ENCODE results near the gene MAMLD1. TPM values are rescaled to one million over a fixed set of nuclear protein-coding genes. Genes with fewer than 3 reads are reported as not detected.

Gene MAMLD1
- total and polyA plus RNA-seq, 7 donors: under 0.01 to 6.4 (median 1.2) TPM

GRCh38 chrX:150548684-150549083 is 185.6 kb downstream of the MAMLD1 start:
- Histone ChIP-seq H3K4me3 (no peak overlapping the region), H3K4me1 (peaks cover 0 to 19% (median 8%) of the 10 kb centered on the region in 4 donors), H3K27me3 (no peaks in the 10 kb centered on the region), H3K36me3 (no peaks in the 10 kb centered on the region), H3K27ac (no peak overlapping the region), H3K9me3 (no peaks in the 10 kb centered on the region)
- DNase-seq: no peak
- intact Hi-C loops (cut with DNase I): loop anchor here (5.0 kb wide), 1 partner anchor 41 kb away; no protein-coding TSS in a partner anchor
- WGBS, 2 donors: 86 to 90% methylated on average over 2 of the region's 2 CpGs
- TF ChIP-seq CTCF (IDR thresholded peaks at IDR 0.05): no peak
- no peak for TF ChIP-seq POLR2A (IDR thresholded peaks at IDR 0.05)
- no peak for TF ChIP-seq EP300 (IDR thresholded peaks at IDR 0.05)
- TF ChIP-seq POLR2AphosphoS5 (IDR thresholded peaks at IDR 0.05): no peak

GRCh38 chrX:150551963-150552362 is 188.8 kb downstream of the MAMLD1 start:
- Histone ChIP-seq H3K27me3 (no peaks in the 10 kb centered on the region), H3K9me3 (no peaks in the 10 kb centered on the region), H3K4me3 (no peak overlapping the region), H3K27ac (no peak overlapping the region), H3K36me3 (no peaks in the 10 kb centered on the region), H3K4me1 (peaks cover 0 to 10% (median 5%) of the 10 kb centered on the region in 4 donors)
- WGBS, 2 donors: 88 to 96% methylated on average over 3 of the region's 3 CpGs
- DNase-seq: no peak
- intact Hi-C loops (cut with DNase I): no loop called here
- TF ChIP-seq EP300 (IDR thresholded peaks at IDR 0.05) (no peak), POLR2AphosphoS5 (IDR thresholded peaks at IDR 0.05) (no peak), POLR2A (IDR thresholded peaks at IDR 0.05) (no peak), CTCF (IDR thresholded peaks at IDR 0.05) (no peak)

GRCh38 chrX:150558424-150558823 is 195.3 kb downstream of the MAMLD1 start:
- 69 to 72% methylated on average over 7 of the region's 7 CpGs for WGBS, 2 donors
- H3K9me3 ChIP-seq: no peaks in the 10 kb centered on the region
- TF ChIP-seq CTCF (IDR thresholded peaks at IDR 0.05) (no peak), POLR2A (IDR thresholded peaks at IDR 0.05) (no peak), EP300 (IDR thresholded peaks at IDR 0.05) (no peak), POLR2AphosphoS5 (IDR thresholded peaks at IDR 0.05) (no peak)
- no peak overlapping the region for H3K27ac ChIP-seq
- intact Hi-C loops (cut with DNase I): no loop called here
- H3K4me3 ChIP-seq: no peak overlapping the region
- no peak for DNase-seq
- H3K4me1 ChIP-seq: no peaks in the 10 kb centered on the region
- H3K36me3 ChIP-seq: no peaks in the 10 kb centered on the region
- no peaks in the 10 kb centered on the region for H3K27me3 ChIP-seq

Other genes with a start within 250 kb of the MAMLD1 start
- gene MTM1, start 205.3 kb downstream of the MAMLD1 start, total RNA-seq: 10 to 100 TPM; 14.4 to 23.5 (median 17.5) TPM
- 10 to 100 TPM; 13.1 to 30.1 (median 25.8) TPM for gene MTM1, start 205.3 kb downstream of the MAMLD1 start, polyA plus RNA-seq